MCF 10A (cell line): ENCODE results near the gene CTSG. TPM values are rescaled to one million over a fixed set of nuclear protein-coding genes. Genes with fewer than 3 reads are reported as not detected.

Experiments
- BruUV-seq: library from RNA; stranded (reverse); fragments of 400-500 nt; replicated peaks from 2 replicates; lab custom pipeline; 2021; lab: Mats Ljungman, UMichigan
- CTCF ChIA-PET: fragments of 300-600 bp; sonication (Branson Sonifier 250); formaldehyde crosslinking; extraction: SDS; loops from one replicate; lab custom pipeline; 2021; ENCODE audit warnings: antibody characterized with exemption, inconsistent platforms; lab: Yijun Ruan, JAX
- POLR2A ChIA-PET: fragments of 300-600, 350-650 bp; sonication (Branson Sonifier 250); formaldehyde crosslinking; extraction: SDS; loops from one replicate; lab custom pipeline; 2020; ENCODE audit warnings: antibody characterized with exemption, inconsistent platforms; lab: Yijun Ruan, JAX
- DNase-seq: peaks from one replicate; pipeline ENCODE4 v3.0.0-alpha.2; 2018; ENCODE audit not compliant: unreplicated experiment
- H3K27ac Mint-ChIP-seq: one replicate; pipeline ENCODE4 v1.8.0; 2022; ENCODE audit warnings: mild to moderate bottlenecking, low read depth, mixed read lengths; ENCODE audit not compliant: unreplicated experiment
- H3K27me3 Mint-ChIP-seq: one replicate; pipeline ENCODE4 v1.8.0; 2022; ENCODE audit warnings: mixed read lengths; ENCODE audit not compliant: insufficient read depth, unreplicated experiment
- H3K36me3 Mint-ChIP-seq: one replicate; pipeline ENCODE4 v1.8.0; 2022; ENCODE audit warnings: mild to moderate bottlenecking, moderate library complexity, mixed read lengths; ENCODE audit not compliant: insufficient read depth, unreplicated experiment
- H3K4me1 Mint-ChIP-seq: one replicate; pipeline ENCODE4 v1.8.0; 2022; ENCODE audit warnings: mixed read lengths; ENCODE audit not compliant: insufficient read depth, unreplicated experiment
- H3K4me3 Mint-ChIP-seq: one replicate; pipeline ENCODE4 v1.8.0; 2022; ENCODE audit warnings: mild to moderate bottlenecking, moderate library complexity, mixed read lengths; ENCODE audit not compliant: unreplicated experiment
- H3K9me3 Mint-ChIP-seq: one replicate; pipeline ENCODE4 v1.8.0; 2022; ENCODE audit warnings: mixed read lengths; ENCODE audit not compliant: unreplicated experiment
- CTCF ChIP-seq: fragments of 200-600 bp; IDR thresholded peaks from one replicate; pipeline ENCODE4 v1.8.0; 2022; ENCODE audit warnings: antibody characterized with exemption, mild to moderate bottlenecking; ENCODE audit not compliant: unreplicated experiment
- intact Hi-C: fragments of 100-400 bp; cut with micrococcal nuclease; formaldehyde crosslinking; loops from 2 replicates; pipeline ENCODE4 v1.14.1; 2022
- total RNA-seq: library from RNA; stranded (reverse); gene quantifications from 2 replicates; pipeline ENCODE4 v1.2.3, GENCODE V29; 2022

CTSG gene
- total RNA-seq, 1 experiment from 2014 or later = not detected

GRCh38 chr14:24578558-24578957 is 2.5 kb upstream of the CTSG start:
- intact Hi-C loops = no loop called here
- H3K27ac Mint-ChIP-seq = no peak overlapping the region
- H3K27me3 Mint-ChIP-seq = no peaks in the 10 kb centered on the region
- no TSS peak for BruUV-seq
- H3K36me3 Mint-ChIP-seq = no peaks in the 10 kb centered on the region
- ChIA-PET CTCF (interaction anchor here (1.0 kb wide), 1 partner anchor 53 kb away, joined by 3 read pairs; no protein-coding TSS in a partner anchor), POLR2A (no interaction called here)
- DNase-seq = no peak
- TF ChIP-seq CTCF = no peak
- H3K9me3 Mint-ChIP-seq = no peaks in the 10 kb centered on the region
- H3K4me1 Mint-ChIP-seq = no peaks in the 10 kb centered on the region
- H3K4me3 Mint-ChIP-seq = no peak overlapping the region

- TF ChIP-seq CTCF = no peak
Observed at GRCh38 chr14:24576771-24577170, 721 bp upstream of the CTSG start.

GRCh38 chr14:24574206-24574774 is 1.8 kb downstream of the CTSG start:
- no peaks in the 10 kb centered on the region for H3K36me3 Mint-ChIP-seq
- no peaks in the 10 kb centered on the region for H3K4me1 Mint-ChIP-seq
- peaks cover 15% of the 10 kb centered on the region for H3K27me3 Mint-ChIP-seq
- DNase-seq = no peak
- ChIA-PET POLR2A (no interaction called here), CTCF (interaction anchor here (0.7 kb wide), 1 partner anchor 367 kb away, joined by 3 read pairs; no protein-coding TSS in a partner anchor)
- H3K4me3 Mint-ChIP-seq = no peak overlapping the region
- H3K9me3 Mint-ChIP-seq = no peaks in the 10 kb centered on the region
- H3K27ac Mint-ChIP-seq = no peak overlapping the region
- BruUV-seq = no TSS peak
- intact Hi-C loops = no loop called here
- no peak for TF ChIP-seq CTCF

More at GRCh38 chr14:24576771-24577170, 721 bp upstream of the CTSG start:
- H3K4me3 Mint-ChIP-seq = no peak overlapping the region
- H3K27ac Mint-ChIP-seq = no peak overlapping the region
- ChIA-PET POLR2A (no interaction called here), CTCF (no interaction called here)
- no peak for DNase-seq
- intact Hi-C loops = no loop called here
- no peaks in the 10 kb centered on the region for H3K27me3 Mint-ChIP-seq
- no peaks in the 10 kb centered on the region for H3K9me3 Mint-ChIP-seq
- no peaks in the 10 kb centered on the region for H3K4me1 Mint-ChIP-seq
- no TSS peak for BruUV-seq
- H3K36me3 Mint-ChIP-seq = no peaks in the 10 kb centered on the region

- H3K4me1 Mint-ChIP-seq = no peaks in the 10 kb centered on the region
- no peak overlapping the region for H3K4me3 Mint-ChIP-seq
- ChIA-PET POLR2A (no interaction called here), CTCF (interaction anchor here (0.6 to 0.7 kb wide), 2 partner anchors 34 to 887 kb away, joined by 3 read pairs; no protein-coding TSS in a partner anchor)
- H3K27me3 Mint-ChIP-seq = peaks cover 11% of the 10 kb centered on the region
- H3K27ac Mint-ChIP-seq = no peak overlapping the region
- no peak for TF ChIP-seq CTCF
- no peaks in the 10 kb centered on the region for H3K36me3 Mint-ChIP-seq
- no peak for DNase-seq
- BruUV-seq = no TSS peak
- H3K9me3 Mint-ChIP-seq = peaks cover 8% of the 10 kb centered on the region
- intact Hi-C loops = no loop called here
Observed at GRCh38 chr14:24566318-24566717, 9.7 kb downstream of the CTSG start.
